BE2C (cell line): ENCODE data around the gene BIRC5. TPM values are rescaled to one million over a fixed set of nuclear protein-coding genes. Genes with fewer than 3 reads are reported as not detected.

Source experiments
- DNase-seq: peaks from one replicate; pipeline ENCODE4 v3.0.0-alpha.2; 2020
- H3K27me3 ChIP-seq: fragments of 250-450 bp; sonication (Bioruptor Pico); 2 replicates; pipeline ENCODE4 v1.5.1; 2020; ENCODE audit warnings: mild to moderate bottlenecking
- H3K36me3 ChIP-seq: fragments of 250-450 bp; sonication (Bioruptor Pico); 2 replicates; pipeline ENCODE4 v1.5.1; 2020; ENCODE audit warnings: mild to moderate bottlenecking
- H3K4me1 ChIP-seq: fragments of 250-450 bp; sonication (Bioruptor Pico); 2 replicates; pipeline ENCODE4 v1.5.1; 2020
- H3K4me3 ChIP-seq: 2 replicates; pipeline ENCODE4 v1.5.1; 2011; ENCODE audit warnings: low read depth, low read length
- H3K9me3 ChIP-seq: fragments of 250-450 bp; sonication (Bioruptor Pico); 2 replicates; pipeline ENCODE4 v1.5.1; 2020
- polyA plus RNA-seq: library from polyadenylated mRNA; unstranded; fragments of >200 nt; gene quantifications from one replicate; pipeline ENCODE4 v1.2.1, GENCODE V29; 2012; ENCODE audit warnings: low read depth, missing spikeins; ENCODE audit not compliant: insufficient read length, insufficient read depth
- TF ChIP-seq, protein P1 (sequence below): IDR thresholded peaks from 2 replicates; pipeline ENCODE4 v1.5.1; 2012; ENCODE audit warnings: mild to moderate bottlenecking, low read depth, low read length

The BIRC5 gene
- polyA plus RNA-seq, result 12.0 TPM

DNA sequence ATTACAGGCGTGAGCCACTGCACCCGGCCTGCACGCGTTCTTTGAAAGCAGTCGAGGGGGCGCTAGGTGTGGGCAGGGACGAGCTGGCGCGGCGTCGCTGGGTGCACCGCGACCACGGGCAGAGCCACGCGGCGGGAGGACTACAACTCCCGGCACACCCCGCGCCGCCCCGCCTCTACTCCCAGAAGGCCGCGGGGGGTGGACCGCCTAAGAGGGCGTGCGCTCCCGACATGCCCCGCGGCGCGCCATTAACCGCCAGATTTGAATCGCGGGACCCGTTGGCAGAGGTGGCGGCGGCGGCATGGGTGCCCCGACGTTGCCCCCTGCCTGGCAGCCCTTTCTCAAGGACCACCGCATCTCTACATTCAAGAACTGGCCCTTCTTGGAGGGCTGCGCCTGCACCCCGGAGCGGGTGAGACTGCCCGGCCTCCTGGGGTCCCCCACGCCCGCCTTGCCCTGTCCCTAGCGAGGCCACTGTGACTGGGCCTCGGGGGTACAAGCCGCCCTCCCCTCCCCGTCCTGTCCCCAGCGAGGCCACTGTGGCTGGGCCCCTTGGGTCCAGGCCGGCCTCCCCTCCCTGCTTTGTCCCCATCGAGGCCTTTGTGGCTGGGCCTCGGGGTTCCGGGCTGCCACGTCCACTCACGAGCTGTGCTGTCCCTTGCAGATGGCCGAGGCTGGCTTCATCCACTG, at the start of gene BIRC5:
Gene BIRC5, plus strand, starts transcription at position 238 of the 690 bp plus-strand sequence. Its CDS starts 64 bp downstream, at position 302.
- Histone ChIP-seq H3K4me1 (no peaks in the 10 kb centered on the region; the same call in 1 of the 2 replicates), H3K4me3 (peak within 1 kb of the TSS; percentile 90), H3K9me3 (no peaks in the 10 kb centered on the region), H3K27me3 (no peaks in the 10 kb centered on the region), H3K36me3 (peaks cover 31% of the 10 kb centered on the region)
- peak; percentile 96 for DNase-seq
- TF ChIP-seq, protein P1, sequence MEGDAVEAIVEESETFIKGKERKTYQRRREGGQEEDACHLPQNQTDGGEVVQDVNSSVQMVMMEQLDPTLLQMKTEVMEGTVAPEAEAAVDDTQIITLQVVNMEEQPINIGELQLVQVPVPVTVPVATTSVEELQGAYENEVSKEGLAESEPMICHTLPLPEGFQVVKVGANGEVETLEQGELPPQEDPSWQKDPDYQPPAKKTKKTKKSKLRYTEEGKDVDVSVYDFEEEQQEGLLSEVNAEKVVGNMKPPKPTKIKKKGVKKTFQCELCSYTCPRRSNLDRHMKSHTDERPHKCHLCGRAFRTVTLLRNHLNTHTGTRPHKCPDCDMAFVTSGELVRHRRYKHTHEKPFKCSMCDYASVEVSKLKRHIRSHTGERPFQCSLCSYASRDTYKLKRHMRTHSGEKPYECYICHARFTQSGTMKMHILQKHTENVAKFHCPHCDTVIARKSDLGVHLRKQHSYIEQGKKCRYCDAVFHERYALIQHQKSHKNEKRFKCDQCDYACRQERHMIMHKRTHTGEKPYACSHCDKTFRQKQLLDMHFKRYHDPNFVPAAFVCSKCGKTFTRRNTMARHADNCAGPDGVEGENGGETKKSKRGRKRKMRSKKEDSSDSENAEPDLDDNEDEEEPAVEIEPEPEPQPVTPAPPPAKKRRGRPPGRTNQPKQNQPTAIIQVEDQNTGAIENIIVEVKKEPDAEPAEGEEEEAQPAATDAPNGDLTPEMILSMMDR, result no peak

GRCh38 chr17:78164748-78165607, 49.1 kb upstream of the BIRC5 start:
- Histone ChIP-seq H3K9me3 (no peaks in the 10 kb centered on the region), H3K4me3 (no peak overlapping the region), H3K27me3 (no peaks in the 10 kb centered on the region), H3K4me1 (no peaks in the 10 kb centered on the region), H3K36me3 (no peaks in the 10 kb centered on the region)
- no peak for DNase-seq
- TF ChIP-seq, protein P1, result no peak

DNA sequence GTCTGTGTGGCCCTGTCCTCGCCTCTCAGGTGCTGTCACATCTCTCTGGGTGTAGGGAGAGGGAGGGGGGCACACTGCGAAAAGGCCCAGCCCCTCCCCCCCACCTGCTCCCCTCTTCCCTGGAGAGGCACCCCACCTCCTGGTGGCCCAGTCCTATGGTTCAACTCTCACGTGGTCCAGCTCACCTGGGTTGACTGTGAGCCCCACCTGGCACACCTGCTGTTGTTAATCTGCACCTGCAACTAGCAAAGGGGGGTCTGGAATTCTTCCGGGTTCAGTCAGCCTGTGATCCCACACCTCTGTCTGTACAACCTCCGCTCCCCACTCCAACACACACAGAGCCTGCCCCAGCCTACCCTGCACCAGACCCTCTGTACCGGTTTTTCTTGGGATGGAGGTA, 47.6 kb upstream of the BIRC5 start:
- H3K4me1 ChIP-seq, result no peaks in the 10 kb centered on the region

GRCh38 chr17:78168242-78168902, 45.7 kb upstream of the BIRC5 start, which contains the start of gene SYNGR2:
TSS of gene SYNGR2 (plus strand) at chr17:78168581. CDS start at chr17:78168617, 36 bp downstream.
- no peaks in the 10 kb centered on the region for H3K9me3 ChIP-seq
- TF ChIP-seq, protein P1, result no peak
- no peaks in the 10 kb centered on the region for H3K27me3 ChIP-seq
- H3K4me3 ChIP-seq, result peak within 1 kb of the TSS; percentile 57
- no peaks in the 10 kb centered on the region for H3K36me3 ChIP-seq
- peak; percentile 92 for DNase-seq
- no peaks in the 10 kb centered on the region for H3K4me1 ChIP-seq

More for the DNA sequence above, 47.6 kb upstream of the BIRC5 start:
- Histone ChIP-seq H3K9me3 (no peaks in the 10 kb centered on the region), H3K4me3 (no peak overlapping the region), H3K27me3 (no peaks in the 10 kb centered on the region), H3K36me3 (no peaks in the 10 kb centered on the region)
- TF ChIP-seq, protein P1, result no peak
- DNase-seq, result no peak

DNA sequence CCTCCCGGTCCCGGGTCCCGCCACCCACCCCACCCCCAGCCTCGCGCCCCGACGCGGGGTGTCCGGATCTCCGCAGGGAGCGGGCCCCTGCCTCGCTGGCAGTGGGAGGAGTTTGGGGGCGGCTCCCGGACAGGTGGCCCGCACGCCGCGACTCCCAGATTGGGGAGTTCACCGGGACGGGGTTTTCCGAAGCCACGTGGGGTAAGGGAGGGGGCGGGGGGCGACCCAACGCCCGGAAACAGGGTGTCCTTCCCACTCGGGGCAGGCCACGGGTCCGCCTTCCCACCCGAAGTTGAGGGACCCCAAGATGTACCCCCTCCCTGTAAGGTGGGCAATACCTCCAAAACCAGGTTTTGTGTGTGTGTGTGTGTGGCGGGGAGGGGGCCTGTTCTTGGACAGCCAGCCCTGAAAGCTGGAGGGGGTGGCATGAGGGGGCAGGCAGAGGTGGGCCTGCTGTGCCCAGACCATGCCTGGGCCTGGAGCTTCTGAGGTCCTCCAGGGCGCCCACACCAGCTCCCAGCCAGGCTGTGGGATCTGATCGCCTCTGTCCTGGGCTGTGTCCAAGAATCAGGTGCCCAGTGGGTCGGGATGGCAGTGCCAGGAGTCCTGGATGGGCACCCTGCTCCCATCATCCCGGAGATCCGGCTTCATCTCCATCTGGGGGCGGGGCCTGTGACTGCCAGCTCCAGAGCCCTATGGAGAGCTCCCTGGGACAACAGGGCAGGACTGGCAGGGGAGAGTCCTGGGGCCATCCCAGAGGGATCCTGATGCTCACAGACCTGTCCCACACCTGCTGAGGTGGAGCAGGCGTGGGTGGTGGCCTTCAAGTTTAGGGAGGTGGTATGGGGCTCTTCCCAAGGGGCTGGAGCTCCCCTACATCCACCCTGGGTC, 44.9 kb upstream of the BIRC5 start:
- no peaks in the 10 kb centered on the region for H3K9me3 ChIP-seq
- peaks cover 1% of the 10 kb centered on the region for H3K36me3 ChIP-seq
- H3K27me3 ChIP-seq, result no peaks in the 10 kb centered on the region
- peak; percentile 56 for DNase-seq
- peak overlapping the region; percentile 57 for H3K4me3 ChIP-seq
- TF ChIP-seq, protein P1, result no peak
- H3K4me1 ChIP-seq, result no peaks in the 10 kb centered on the region
